ENCODE data around the gene EIF2D. TPM values are rescaled to one million over a fixed set of nuclear protein-coding genes. Genes with fewer than 3 reads are reported as not detected.
"Not testable (repeated sequence)": the region's sequence is repeated elsewhere in the genome, so short reads cannot be mapped to it uniquely, and the experiment has no call there.

Gene EIF2D
- total RNA-seq, 1 donor from 2014 or later = 36.1 TPM

- DNase-seq = peak; percentile 94
Measured at GRCh38 chr1:206635080-206635977, 23.1 kb upstream of the EIF2D start, which contains the start of gene DYRK3. DYRK3 (plus strand) TSS chr1:206635536; CDS start chr1:206635704, 168 bp downstream.

GRCh38 chr1:206634365-206635079 lies 22.3 kb upstream of the EIF2D start:
- peak; percentile 97 for DNase-seq

- DNase-seq = peak; percentile 23
Measured at GRCh38 chr1:206633708-206634121, 21.4 kb upstream of the EIF2D start.

GRCh38 chr1:206631085-206631509 lies 18.8 kb upstream of the EIF2D start:
- DNase-seq = peak; percentile 93

- DNase-seq = no peak
Measured at GRCh38 chr1:206628916-206629315, 16.7 kb upstream of the EIF2D start.

- not testable (repeated sequence) for DNase-seq
Measured at GRCh38 chr1:206626396-206626795, 14.1 kb upstream of the EIF2D start.

GRCh38 chr1:206609229-206609991 lies 2.9 kb downstream of the EIF2D start:
- DNase-seq = no peak

- DNase-seq = peak; percentile 23
Measured at GRCh38 chr1:206608108-206608698, 4.1 kb downstream of the EIF2D start.

- DNase-seq = no peak
Measured at GRCh38 chr1:206606867-206607266, 5.4 kb downstream of the EIF2D start.

GRCh38 chr1:206604861-206605260 lies 7.4 kb downstream of the EIF2D start:
- no peak for DNase-seq

- no peak for DNase-seq
Measured at GRCh38 chr1:206600527-206600926, 11.7 kb downstream of the EIF2D start.

- DNase-seq = no peak
Measured at GRCh38 chr1:206596319-206596666, 16.0 kb downstream of the EIF2D start.

- DNase-seq = no peak
Measured at GRCh38 chr1:206595581-206596318, 16.5 kb downstream of the EIF2D start.

- DNase-seq = no peak
Measured at GRCh38 chr1:206593351-206593925, 18.8 kb downstream of the EIF2D start.

- no peak for DNase-seq
Measured at GRCh38 chr1:206591696-206592095, 20.6 kb downstream of the EIF2D start.

- DNase-seq = no peak
Measured at GRCh38 chr1:206591226-206591625, 21.0 kb downstream of the EIF2D start.

GRCh38 chr1:206590025-206590758 lies 22.1 kb downstream of the EIF2D start:
- DNase-seq = no peak

GRCh38 chr1:206589206-206589605 lies 23.1 kb downstream of the EIF2D start:
- no peak for DNase-seq

- DNase-seq = no peak
Measured at GRCh38 chr1:206588492-206588891, 23.8 kb downstream of the EIF2D start.

GRCh38 chr1:206587904-206588303 lies 24.4 kb downstream of the EIF2D start:
- no peak for DNase-seq
